HFF-Myc (cell line): ENCODE measurements around the gene TMEM121B.

Experiments used
- DNase-seq: peaks from one replicate; pipeline ENCODE4 v3.0.0-alpha.2; 2011; ENCODE audit warnings: low read depth; ENCODE audit errors: extremely low read depth
- H3K4me3 ChIP-seq: replicated peaks from 2 replicates; pipeline ENCODE4 v1.5.1; 2011; ENCODE audit warnings: low read depth, mild to moderate bottlenecking, control low read depth, low read length
- CTCF ChIP-seq: IDR thresholded peaks from 2 replicates; pipeline ENCODE4 v1.5.1; 2012; ENCODE audit warnings: mild to moderate bottlenecking, low read depth, low read length, control low read depth; ENCODE audit errors: missing control alignments

TMEM121B gene

GRCh38 chr22:17130199-17130598 is 9.0 kb upstream of the TMEM121B start:
- no peak overlapping the region for H3K4me3 ChIP-seq
- no peak for TF ChIP-seq CTCF
- peak; percentile 14 for DNase-seq

- no peak for DNase-seq
- peak overlapping the region; percentile 32 for H3K4me3 ChIP-seq
- no peak for TF ChIP-seq CTCF
These were observed 388 bp downstream of the TMEM121B start for GRCh38 chr22:17120711-17121232.

- TF ChIP-seq CTCF = no peak
- no peak for DNase-seq
- H3K4me3 ChIP-seq = no peak overlapping the region
These were observed 879 bp downstream of the TMEM121B start for GRCh38 chr22:17120281-17120680.

GRCh38 chr22:17119481-17120202 is 1.5 kb downstream of the TMEM121B start:
- no peak for DNase-seq
- peak; percentile 26 for TF ChIP-seq CTCF
- no peak overlapping the region for H3K4me3 ChIP-seq

GRCh38 chr22:17118342-17118741 is 2.8 kb downstream of the TMEM121B start:
- DNase-seq = no peak
- TF ChIP-seq CTCF = no peak
- H3K4me3 ChIP-seq = no peak overlapping the region

GRCh38 chr22:17117890-17118289 is 3.3 kb downstream of the TMEM121B start:
- H3K4me3 ChIP-seq = no peak overlapping the region
- TF ChIP-seq CTCF = no peak
- no peak for DNase-seq

- no peak overlapping the region for H3K4me3 ChIP-seq
- no peak for TF ChIP-seq CTCF
- DNase-seq = no peak
These were observed 3.8 kb downstream of the TMEM121B start for GRCh38 chr22:17117400-17117799.
